Retina (tissue), 1 donor: ENCODE data around the gene CAMTA1.
"Not testable (repeated sequence)": the region's sequence is repeated elsewhere in the genome, so short reads cannot be mapped to it uniquely, and the experiment has no call there.

Source experiments
- DNase-seq: peaks from one replicate; pipeline ENCODE4 v3.0.0-alpha.2; 2016

The CAMTA1 gene

GRCh38 chr1:6813165-6813564, 27.9 kb downstream of the CAMTA1 start:
- no peak for DNase-seq

- no peak for DNase-seq
These were observed 30.5 kb downstream of the CAMTA1 start for GRCh38 chr1:6815726-6816125.

DNA sequence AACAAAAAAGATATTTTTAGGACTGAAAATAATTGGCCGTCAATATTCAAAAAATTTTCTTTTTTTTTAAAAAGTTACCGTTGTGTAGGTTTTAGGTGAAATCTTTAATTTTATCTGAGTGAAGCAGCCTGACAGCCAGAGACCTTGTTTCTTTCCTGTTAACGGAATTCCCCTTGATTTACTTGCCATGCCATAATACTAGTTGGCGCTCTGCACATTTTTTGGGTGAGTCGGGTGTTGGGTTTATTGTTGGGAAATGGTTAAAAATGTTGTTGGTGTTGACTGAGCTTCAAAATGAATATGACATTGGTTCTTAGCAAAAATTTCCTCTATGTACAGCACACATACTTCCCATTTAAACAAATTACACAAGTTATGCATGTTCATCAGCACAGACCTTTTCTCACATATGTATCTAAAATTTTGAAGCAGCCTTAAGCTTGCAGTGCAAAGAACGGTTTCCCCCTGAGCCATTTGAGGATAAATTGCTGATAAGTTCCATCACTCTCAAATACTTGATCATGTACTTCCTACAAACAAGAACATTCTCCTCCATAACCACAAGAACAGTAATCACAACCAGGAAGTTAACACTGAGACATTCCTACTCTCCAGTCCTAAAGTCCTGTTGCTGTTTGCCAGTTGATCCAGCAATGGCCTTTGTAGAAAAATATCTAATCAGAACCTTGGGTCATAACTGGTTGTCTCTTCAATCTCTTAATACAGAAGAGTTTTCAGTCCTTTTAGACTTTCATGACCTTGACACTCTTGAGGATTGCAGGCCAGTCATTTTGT, 34.2 kb downstream of the CAMTA1 start:
- no peak for DNase-seq

DNA sequence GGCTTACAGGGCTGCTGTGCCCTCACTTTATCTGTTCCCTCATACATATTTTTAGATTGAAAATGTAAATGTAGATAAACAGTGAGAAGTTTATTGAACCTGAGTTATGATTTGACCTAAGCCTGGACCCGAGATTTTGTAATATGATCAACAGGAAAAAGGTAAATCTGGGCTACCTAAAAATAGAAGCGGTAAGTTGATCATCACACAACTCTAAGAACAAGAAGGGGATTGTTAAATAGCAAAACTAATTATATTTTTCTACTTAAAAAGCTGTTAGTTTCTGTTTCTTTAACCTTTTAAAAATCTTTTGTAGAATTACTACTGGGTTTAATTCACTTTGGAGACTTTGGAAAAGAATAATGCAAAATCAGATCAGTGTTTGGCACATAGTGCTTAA, 35.6 kb downstream of the CAMTA1 start:
- no peak for DNase-seq

DNA sequence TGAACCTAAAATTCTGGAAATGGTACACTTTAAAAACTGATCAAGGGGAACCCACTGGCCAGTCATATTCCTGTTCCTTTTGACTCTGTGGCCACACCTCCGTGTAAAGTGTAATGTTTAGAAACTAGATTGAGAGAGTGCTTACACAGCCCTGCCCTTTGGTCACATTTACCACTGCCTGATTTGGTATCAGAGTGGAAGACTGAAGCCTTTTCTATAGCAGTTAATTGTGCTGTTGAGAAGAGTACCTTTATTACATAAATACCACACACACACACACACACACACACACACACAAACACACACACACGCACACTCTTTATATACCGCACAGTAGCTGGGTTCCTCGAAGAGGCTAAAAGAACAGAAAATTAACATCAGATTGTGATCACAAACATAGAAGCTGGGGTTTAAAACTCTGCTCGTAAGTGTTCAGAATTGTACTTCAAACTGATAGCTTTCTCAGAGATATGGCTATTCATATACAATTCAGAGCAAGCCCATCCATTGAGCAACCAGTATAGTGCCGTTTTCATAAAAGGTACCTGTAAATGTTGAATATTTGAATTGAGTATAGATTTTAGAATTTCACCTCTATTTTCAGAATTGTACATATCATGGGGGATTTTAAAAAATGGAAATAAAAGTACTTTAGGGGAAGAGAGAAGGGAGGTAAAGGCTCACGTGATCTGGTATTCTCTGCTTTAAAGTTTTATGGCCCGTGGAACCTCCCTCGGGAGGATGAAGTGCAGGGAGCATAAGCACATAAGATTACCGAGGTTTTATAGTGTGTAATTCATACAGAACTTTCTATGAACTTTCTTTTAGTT, 37.5 kb downstream of the CAMTA1 start:
- no peak for DNase-seq

GRCh38 chr1:6823793-6824192, 38.5 kb downstream of the CAMTA1 start:
- no peak for DNase-seq

DNA sequence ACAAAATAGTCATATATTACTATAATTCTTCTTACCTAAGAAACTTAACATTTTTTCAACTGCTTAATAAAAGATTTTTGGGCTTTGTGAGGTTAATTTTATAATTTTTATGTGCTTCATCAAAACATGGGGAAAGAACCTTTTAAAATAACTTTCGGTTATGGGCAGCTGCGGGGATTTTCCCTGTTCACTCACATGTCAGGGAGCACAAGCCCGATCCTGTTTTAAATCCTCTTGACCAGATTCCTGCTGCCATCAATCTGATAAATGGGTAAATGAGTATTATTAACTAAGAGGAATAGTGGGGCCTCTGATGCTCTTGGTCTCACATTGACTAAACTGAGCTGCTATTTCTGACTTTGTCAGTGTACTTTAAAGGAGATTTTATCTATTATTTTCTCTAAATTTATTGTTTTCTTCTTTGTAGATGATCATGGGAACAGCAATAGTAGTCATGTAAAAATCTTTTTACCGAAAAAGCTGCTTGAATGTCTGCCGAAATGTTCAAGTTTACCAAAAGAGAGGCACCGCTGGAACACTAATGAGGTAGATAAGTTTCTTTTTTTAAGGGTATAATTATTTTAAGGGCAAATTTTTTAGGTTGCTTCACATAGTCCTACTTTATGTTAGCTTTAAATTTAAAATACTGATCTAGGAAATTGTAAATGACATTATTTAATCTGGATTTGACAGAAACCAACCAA, 39.6 kb downstream of the CAMTA1 start:
- no peak for DNase-seq

DNA sequence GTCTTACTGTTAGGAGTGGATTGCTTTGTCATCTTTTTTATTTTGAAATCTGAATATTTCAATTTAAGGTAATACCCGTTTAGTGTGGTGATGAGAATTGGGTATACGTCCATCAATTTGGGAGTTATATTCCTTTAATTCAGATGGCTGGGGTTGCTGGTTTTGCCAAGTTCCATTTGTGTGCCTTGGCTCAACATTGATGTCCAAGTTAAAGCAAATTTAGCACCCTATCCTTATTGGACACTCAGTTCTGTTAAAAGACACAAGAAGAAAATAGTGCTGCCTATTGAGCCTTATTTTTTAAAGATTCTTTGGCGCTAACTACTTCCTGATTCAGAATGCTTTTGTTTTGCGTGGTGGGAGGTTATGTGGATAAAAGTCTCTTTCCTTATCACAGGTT, 40.6 kb downstream of the CAMTA1 start:
- DNase-seq: no peak

- no peak for DNase-seq
These were observed 41.8 kb downstream of the CAMTA1 start for GRCh38 chr1:6827079-6827478.

DNA sequence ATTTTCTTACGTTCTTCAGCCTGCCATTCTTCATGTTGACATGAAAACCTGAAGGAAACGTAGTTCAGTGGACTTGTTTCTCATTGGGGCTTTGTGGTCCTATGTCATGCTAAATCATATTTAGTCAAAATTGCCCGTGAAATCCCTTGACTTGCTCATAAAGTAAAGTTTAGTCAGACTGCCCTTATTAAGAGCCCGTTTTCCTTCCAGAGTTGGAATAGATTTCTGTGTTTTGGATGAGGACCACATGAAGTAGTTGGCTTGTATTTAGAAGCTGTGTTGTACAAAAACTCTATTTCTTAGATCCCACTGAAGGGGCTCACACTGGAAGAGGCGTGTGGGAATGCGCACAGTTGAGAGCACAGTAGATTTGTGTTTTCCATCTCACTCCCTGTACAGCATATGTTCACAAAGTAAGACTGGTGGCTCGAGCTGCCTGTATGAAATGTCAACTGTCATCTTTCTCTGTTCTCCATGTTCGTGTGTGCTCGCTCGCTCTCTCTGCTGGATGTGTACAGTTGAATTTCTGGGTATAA, 42.4 kb downstream of the CAMTA1 start:
- no peak for DNase-seq

- DNase-seq: no peak
These were observed 46.1 kb downstream of the CAMTA1 start for GRCh38 chr1:6831366-6831765.

GRCh38 chr1:6832006-6832405, 46.8 kb downstream of the CAMTA1 start:
- not testable (repeated sequence) for DNase-seq

DNA sequence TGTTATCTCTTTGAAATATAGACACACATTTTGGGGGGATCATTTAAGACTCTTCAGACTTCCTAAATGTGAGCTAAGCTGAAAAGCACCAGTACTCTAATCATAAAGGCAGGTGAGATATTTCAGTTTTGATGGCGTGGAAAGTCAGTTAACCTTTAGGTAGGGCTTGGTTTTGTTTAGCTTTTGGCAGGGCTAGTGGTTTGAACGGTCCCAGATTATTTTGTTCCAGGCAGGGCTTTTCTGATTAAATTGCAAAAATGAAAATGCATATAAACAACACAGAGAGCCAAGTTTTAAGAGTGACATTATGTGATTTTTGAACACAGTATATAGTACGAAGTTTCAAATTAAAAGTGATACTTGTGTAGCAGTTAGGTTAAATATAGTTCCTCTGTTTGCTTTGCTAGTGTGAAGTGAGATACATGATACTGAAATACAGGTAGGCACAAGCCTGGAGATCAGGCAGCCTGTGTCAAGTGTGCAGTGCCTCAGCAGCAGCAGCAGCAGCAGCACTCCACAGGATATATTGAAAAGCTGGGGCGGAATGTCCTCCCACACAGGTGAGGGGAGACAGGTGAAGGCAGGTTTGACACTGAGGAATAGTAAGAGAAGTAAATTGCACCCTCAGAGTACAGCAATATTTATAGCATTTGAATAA, 47.4 kb downstream of the CAMTA1 start:
- DNase-seq: no peak

- no peak for DNase-seq
These were observed 48.5 kb downstream of the CAMTA1 start for GRCh38 chr1:6833804-6834203.

- DNase-seq: no peak
These were observed 49.1 kb downstream of the CAMTA1 start for GRCh38 chr1:6834366-6834765.

DNA sequence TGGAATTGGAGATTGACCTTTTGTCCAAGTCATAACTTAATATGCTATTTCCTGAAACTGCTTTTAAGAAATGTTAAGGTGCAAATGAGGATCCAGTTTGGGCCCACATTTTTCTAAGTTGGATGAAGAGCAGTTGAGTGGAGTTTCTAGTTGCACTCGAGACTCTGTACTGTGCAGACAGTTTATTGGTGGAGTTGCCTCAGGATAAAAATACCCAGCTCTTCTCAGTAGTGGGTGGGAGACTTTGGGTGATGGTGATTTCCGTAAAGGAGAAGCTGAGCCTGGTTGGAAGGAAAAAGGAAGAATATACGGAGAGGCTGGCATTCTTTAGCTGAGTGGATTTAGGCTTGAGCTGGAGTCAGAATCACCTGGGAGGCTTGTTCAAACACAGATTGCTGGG, 49.9 kb downstream of the CAMTA1 start:
- no peak for DNase-seq

DNA sequence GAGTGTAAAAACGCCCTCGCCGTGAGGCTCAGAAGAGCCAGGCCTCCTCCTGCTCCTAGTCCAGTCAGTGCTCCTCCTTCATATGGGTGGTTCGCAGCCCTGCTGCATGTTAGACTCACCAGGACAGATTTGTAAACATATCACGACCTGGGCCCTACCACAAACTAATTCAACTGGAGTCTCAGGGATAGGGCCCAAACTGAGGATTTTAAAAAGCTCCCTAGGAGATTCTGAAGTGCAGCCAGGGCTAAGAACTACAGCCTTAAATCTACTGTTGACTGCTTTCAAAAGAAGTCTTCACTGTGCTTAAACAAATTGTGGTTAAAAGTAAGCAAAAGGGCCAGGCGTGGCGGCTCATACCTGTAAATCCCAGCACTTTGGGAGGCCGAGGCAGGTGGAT, 57.0 kb downstream of the CAMTA1 start:
- DNase-seq: no peak

- not testable (repeated sequence) for DNase-seq
These were observed 60.5 kb downstream of the CAMTA1 start for GRCh38 chr1:6845786-6846185.

DNA sequence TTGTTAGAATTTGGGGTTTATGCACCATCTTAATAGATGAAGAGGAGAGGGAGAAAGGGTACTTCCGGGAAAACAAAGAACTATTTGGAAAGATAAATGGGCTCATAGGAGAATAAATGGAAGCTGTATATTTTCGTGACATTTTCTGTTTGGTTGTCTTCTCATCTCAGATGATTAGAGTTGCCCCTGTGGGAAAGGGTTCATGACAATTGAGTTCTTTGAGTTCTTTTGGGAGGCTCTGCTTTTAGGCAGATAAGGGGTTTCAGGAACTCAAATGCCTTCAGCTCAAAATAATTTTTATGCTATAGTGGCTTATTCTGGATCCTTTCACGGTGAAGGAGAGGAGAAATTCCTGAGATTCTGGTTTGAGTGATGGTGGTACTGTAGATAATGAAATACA, 63.6 kb downstream of the CAMTA1 start:
- DNase-seq: no peak

DNA sequence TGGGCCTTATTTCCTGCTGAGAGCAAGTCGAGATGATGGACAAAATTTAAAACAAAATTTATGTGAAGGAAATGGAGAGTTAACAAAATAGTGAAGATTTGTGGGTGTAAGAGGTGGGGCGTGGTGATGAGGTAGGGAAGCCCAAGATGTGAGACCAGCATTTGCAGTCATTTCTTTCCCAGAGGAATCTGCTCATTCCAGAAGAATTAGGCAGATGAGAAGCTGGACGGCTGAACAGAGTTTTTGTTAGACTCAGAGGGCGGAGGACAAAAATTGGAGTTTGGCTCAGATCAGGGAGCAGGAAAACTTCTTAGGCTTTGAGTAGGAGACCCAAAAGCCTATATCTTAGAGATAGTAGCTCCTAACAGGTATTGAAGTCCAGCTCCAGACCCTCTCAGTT, 65.3 kb downstream of the CAMTA1 start:
- DNase-seq: no peak

GRCh38 chr1:6852136-6852890, 67.1 kb downstream of the CAMTA1 start:
- DNase-seq: no peak

DNA sequence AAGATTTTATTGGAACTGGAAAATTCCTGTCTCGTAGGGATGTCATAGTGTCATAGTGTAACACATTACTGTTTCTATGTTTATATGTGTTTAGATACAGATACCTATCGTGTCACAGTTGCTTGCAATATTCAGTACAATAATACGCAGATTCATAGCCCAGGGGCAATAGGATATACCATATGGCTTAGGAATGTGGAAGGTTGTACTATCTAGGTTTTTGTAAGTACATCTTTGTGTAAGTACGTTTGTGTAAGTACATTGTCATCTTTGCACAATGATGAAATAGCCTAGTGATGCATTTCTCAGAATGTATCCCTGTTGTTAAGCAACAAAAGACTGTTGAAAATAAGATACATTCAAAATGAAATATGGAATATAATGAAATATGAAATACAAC, 68.9 kb downstream of the CAMTA1 start:
- DNase-seq: no peak
